Stimulated activated CD4-positive, alpha-beta T cell treated with anti-CD3 and anti-CD28 coated beads, Interleukin-2, amount 100 ng/mL, for 4 hours (primary cell): ENCODE data around the gene POLL.
A peak's percentile ranks its signal among the peaks of the same experiment; 100 is the strongest.
"Not testable (repeated sequence)": the region's sequence is repeated elsewhere in the genome, so short reads cannot be mapped to it uniquely, and the experiment has no call there.

Experiments used
- DNase-seq: peaks from one replicate; pipeline ENCODE4 v3.0.0-alpha.2; 2020; ENCODE audit warnings: low read depth

The POLL gene

DNA sequence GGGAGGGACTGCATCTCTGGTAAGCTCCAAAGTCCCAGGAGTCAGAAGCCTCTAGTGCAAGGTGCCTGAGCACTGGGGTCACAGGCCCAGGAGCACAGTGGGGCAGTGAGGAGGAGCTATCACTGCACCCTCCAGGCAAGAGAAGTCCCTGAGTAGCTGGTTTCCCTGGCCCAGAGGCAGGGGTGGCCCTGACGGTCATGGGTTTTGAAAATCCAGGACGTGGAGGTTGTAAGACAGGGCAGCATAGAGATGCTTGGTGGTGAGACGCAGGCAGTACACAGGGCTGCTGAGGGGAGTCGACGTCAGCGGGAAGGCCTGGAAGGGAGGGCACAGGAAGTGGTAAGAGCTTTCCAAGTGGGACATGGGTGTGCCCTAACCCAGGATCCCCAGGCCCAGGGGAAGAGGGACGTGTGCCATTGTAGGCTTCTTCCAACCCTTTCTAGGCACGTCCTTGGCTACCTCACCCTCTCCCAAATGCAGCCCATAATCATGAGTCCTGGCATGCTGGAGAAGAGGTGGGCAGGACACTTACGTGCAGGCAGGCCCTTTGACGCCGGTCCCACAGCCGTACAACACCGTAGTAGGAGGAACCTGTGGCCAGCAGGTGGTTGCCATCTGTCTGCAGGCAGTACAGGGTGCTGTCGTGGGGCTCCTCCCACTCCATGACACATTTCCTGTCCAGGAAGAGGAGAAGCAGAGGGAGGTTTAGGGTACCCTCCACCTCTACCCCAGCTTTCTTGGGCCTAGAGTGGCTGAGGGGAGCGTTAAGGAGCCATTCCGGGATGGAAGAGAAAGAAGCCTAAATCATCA lies 23.2 kb upstream of the POLL start:
- no peak for DNase-seq

DNA sequence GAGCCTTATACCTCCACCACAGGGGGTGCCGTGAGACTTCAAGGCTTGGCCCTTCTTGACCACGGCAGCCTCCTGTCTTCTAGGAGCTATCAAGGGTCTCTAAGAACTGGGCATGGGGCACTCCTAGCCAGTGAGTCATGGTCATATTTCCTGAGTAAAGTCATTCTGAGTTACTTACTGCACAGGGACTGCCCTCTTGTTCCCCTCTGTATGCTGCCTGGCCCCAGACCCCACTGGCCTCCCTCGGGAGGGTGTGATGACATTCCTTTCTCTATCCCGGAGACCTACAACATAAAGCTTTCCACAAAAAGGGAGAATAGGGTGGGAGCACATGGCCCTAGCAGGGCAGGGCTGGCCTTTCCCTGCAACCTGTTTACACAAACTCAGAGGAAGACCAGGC lies 21.4 kb upstream of the POLL start:
- DNase-seq: no peak

DNA sequence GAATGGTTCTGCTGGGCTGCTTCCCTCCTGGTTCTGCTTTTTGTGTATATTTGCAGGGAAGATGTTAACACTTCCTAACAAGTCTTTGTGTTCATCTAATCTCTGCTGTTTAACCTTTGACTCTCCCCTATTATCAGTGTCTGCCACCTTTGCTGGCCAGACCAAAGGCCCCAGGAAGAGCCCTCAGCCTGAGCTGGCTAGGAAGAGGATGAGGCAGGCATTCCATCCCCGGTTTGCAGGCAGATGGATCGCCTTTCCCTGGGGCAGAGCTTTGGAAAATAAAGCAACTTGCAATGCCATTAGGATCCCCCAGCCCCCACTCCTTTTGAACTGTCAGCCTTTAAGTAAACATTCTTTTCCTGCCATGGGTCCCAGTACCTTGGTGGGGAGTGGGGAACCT lies 19.1 kb upstream of the POLL start:
- no peak for DNase-seq

DNA sequence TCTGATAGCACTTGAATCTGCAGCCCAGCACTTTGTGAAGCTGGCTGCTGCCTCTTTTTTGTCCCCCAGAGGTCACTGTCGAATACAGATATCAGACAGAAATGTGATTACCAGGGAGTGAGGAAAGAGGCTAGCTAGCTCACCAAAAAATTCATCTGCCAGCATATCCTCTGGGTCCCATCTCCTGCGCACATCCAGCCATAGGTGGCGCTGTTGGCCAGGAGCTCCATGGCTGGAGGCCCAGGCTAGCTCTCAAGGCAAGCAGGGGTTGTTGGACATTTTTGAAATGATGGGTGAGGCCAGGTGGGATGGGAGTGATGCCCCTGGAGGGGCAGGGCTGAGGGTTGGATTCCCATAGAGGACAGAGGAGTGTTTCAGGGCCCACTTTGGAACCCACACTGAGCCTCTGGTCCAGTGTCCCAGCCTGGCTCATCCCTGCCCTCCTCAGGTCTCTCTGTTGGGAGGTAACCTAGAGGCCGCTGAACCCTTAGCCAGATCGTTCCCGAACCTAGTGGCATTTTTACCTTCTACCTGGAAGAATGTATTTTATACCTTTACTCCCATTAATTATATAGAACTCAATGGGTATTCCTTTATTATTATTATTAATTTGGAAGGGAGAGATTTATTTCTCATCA lies 14.8 kb upstream of the POLL start:
- peak; percentile 33 for DNase-seq

DNA sequence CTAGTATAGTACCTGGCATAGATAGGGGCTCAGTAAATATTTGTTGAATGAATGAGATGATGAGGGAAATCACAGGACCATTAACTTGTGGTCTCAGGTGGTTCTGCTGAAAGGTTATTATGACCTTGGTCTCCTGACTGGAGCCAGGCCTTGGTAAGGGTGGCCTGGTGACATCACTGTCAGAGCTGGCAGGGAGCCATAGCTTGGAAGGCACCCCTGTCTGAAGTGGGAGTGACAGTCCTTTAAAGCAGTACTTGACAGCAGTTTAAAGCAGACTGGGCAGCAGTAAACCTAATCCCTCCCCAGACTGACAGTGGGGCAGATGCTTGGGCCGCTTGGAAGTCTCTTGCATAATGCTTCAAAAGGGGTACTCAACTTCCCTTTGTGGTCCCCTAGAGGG lies 13.5 kb upstream of the POLL start:
- DNase-seq: no peak

DNA sequence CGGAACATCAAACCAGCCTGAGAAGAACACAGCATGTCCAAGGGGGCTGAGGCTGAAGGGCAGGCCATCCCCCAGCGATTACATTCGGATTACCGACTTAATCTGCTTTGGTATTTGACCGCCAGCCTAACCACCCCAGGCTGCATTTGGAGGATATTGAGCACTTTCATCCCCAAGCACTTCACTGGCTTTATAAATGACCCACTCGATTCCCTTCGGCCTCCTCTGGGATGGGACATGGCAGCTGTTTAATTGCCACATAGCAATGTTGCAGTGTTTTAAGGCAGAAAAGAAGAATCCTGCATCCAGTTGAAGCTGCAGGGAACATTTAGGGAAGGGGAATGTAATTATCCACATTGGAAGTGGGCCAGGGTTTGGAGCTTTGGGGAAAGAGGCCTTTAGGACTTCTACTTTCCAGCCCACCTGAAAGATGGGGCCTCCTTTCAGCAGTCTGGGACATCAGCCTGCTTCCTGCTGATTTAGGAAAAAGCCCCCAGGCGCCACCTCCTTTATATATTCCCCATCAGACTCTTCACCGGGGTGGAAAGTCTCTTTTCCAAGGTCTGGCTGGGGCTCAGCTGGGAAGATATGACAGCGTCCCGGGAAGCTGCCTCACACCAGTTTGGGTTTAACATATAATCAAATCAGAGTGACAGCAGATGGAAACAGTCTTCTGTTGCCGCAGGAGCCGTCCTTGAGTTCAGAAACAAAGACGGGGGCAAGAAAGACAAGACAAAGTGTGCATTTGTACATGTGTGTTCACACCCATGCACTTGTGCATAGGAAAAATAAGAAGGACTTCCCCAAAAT lies 9.2 kb upstream of the POLL start:
- DNase-seq: no peak

DNA sequence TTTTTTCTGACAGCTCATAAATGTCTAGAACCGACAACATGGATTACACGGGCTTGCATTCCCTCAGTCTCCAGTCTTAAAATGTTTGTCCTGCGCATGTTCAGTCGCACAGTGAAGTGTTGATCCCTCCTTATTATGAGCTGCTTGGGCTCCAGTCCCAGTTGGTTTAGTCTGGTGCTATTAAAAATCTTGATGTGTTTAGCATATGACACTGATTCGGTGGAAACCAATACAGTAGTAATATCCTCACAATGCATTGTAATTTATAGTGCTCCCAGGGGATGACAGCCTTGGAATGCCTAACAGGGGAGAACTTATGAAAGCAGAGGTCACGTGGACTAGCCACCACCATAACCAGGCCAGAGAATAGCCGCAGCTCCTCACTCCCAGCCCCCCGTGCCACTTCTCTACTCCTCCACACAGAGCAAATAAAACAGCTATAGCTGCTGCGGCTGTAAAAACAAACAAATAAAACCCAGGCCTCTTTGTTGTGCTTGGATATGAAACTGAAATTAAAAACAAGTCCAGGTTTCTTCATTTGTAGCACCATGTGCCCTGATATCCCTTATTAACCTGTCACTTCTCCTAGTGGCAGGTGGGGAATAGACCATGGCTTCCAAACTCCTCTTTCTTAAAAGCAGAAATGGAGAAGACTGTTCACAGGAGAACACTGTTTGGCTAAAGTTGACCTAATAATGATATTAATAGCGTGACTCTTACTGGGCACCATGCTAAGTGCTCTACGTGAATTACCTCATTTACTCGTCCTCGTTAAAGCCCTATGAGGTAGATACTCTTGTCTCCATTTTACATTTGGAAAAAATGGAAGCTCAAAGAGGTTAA lies 7.8 kb upstream of the POLL start:
- DNase-seq: no peak

DNA sequence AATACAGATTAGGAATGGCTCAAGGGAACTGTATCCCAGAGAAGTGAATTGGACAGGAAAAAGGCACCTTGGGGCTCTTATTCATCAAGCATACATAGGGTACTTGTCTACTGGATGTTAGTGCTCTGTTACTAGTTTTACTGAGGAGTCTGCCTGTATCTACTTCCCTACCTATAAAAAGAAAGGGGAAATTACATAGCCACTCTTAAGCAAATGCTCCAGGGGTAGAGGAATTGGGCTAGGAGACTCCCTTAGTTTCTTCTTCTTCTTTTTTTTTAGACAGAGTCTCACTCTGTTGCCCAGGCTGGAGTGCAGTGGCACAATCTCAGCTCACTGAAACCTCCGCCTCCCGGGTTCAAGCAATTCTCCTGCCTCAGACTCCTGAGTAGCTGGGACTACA lies 5.3 kb upstream of the POLL start:
- not testable (repeated sequence) for DNase-seq

DNA sequence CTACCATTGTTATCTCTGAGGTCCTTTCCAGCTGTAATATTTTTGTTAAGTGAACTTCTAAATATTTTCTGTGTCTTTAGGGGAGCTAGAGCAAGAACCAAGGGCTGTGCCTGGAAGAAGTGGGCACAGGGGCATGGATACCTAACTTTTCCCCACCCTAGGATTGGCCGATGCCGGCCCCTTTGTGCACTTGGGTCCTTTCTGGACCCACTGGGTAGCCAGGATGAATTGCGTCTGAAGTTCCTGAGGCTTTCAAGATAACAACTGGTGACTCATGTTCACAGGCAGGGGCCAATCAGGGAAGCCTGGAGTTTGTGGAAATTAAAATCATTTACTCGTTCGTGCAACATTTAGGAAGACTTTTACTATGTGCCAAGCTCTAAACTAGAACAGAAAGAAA lies 822 bp upstream of the POLL start:
- DNase-seq: no peak

DNA sequence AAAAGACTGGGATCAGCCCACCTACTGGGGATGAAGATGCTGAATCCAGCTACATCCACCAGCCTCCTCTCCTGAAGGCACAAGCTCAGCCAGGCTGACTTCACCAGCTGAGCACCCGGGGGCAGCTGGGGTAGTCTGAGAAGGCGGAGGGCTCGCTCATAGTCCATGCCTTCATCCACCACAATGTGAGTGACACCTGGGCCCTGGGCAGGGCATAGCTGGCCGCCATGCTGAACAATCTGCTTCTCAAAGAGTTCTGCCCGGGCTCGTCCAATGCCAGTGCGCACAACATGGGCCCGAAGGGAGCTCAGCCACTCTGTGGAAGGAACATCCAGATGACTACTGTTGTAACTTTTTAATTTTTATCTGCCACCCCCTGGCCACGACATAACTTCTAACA lies 2.2 kb downstream of the POLL start:
- DNase-seq: no peak

DNA sequence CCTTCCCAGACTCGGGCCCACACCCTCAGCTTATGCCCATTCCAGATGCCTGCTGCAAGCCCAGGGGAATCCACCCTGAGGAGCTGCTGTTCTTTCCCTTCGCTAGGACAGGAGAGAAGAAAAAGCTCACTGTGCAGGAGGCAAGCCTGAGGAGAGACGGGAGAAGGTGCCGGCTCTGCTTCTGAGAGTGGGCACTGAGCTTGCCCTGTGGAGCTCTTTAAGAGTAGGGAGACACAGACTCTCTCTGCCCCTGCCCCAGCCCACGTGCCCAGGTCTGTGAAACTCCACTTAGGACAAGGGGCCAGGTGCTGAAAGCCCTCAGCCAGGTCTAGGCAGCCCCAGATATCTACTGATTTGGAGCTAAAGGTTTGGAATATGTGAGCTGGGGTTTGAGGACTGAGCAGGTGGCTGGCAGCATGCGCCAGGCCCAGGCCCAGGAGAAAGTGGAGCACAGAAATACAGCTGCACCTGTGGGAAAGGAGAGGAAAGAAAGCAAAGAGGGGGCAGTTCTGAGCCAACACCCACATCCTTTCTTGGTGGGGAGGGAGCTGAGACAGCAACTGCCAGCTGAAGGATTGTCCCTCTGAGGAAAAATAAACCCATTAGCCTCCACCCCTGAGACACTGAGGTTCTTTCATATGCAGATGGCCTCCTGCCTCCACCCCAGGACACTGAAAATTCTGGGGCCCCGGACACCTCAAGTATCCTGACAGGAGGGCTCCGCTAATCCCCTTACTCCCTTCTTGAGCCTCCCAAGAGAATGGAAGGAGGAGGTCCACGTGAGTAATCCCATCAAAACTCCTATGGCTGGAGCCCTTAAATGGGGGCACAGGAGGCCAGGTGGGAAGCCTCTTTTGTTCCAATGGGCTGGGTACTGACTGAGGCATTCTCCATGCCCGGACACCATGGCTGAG lies 7.3 kb downstream of the POLL start:
- DNase-seq: no peak

DNA sequence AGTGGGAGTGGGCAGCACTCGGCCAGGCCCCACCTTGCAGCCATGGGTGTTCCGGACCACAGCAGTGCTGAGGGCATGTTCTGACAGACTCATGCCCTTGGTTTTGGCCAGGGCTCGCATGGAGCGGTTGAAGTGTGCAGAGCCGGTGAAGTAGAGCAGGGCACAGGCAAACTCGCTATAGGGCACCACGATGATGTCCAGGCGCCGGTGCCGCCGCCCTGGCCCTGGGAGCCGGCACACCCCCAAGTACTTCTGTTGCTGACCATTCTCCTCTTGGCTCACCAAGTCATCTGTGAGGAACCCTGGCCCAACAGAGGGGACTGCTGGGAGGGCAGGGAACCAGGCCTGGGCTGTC lies 8.6 kb downstream of the POLL start:
- DNase-seq: no peak

DNA sequence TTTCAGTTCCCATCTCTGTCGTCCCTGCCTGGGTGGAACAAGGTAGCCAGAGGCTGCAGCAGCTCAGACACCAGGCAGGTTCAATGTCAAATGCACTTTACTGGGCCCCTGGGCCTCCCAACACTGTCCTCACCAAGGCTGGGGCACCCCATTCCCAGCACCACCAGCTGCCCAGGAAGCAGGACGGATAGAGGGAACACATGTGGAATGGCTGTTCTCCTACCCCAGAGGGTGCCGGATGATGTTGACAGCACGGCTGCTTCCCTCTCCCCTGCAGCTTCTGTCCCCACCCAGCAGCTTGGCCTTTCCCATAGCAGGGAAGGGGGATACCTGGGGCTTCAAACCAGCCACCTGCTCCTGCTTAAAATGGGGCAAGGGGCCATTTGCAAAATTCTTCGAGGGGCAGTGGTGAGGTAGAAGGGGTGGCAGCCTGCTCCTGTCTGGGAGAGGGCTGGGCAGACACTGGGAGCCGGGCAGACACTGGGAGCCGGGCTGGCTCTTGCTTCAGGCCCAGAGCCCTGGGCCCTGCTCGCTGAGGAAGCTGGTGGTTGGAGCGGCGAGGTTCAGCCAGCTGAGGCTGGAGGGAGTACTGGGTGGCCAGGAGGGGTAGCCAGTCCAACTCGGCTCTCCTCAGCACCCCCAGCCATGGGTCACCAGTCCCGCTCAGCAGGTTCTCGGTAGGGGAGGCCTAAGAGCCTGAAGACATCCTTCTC lies 9.1 kb downstream of the POLL start:
- DNase-seq: no peak

DNA sequence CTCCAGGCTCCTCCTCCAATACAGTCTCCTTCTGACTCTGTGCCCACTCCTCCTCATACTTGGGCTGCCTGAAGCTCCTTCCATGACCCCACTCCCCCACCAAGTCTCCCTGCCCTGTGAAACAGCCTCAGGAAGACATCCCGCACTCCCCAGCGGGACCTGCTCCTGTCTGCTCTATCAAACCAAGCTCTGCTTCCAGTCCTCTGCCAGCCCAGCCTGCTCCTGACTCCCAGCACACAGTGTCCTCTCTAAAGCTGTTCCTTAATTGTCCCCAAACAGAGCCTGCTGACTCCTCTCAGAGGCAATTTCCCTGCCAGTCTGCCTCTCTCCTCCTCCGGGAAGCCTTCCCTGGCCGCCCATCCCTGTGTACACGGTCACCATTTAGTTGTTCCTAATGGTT lies 9.9 kb downstream of the POLL start:
- no peak for DNase-seq

DNA sequence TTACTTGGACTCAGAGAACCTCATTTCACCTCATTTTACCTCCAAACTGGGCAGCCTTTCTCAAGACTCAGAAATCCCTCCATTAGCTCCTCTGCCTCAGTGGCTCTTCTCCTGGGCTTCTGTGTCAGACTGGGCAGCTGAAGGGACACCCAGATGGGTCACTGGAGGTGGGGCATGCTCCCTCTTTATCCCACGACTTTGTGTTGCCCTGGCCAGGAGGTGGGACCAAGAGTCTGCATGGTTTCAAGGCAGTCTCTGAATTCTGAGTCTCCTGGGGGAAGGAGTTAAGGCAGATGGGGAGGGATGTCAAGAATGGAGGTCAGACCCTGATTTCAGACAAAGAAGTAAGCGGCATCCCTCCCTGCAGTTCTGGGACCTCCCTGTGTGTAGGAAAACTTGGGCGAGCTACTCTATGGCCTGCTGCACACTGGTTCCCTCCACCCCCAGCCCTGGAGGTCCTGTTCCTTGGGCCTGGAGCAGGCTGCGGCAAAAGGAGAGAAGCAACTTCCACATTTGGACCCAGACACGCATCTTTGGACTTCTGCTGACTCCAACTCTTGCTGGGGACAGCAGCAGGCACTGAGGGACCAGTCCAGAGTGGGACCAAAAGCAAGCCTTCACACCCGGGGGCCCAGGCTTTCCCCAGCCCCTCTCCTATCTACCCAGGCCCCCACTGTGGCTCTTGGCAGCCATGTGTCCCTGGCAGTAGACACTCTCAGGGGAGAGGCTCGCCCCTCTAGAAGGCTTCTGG lies 10.8 kb downstream of the POLL start:
- no peak for DNase-seq

DNA sequence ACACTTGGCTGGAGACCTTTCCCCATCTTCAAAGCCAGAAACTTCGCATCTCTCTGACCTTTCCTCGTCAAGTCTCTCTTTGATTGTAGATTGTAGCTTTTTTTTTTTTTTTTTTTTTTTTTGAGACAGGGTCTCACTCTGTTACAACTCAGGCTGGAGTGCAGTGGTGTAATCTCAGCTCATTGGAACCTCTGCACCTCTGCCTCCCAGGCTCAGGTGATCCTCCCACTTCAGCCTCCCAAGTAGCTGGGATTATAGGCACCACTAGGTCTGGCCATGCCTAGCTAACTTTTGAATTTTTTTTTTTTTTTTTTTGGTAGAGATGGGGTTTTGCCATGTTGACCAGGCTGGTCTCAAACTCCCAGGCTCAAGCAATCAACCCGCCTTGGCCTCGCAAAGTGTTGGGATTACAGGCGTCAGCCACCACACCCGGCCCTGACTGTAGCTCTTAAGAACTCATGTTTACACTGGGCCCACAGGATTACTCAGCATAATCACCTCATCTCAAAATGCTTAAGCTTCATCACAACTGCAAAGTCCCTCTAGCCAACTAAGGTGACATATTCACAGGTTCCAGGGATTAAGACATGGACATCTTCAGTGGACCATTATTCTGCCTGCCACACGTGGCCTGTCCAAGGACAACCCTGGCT lies 11.7 kb downstream of the POLL start:
- DNase-seq: no peak

DNA sequence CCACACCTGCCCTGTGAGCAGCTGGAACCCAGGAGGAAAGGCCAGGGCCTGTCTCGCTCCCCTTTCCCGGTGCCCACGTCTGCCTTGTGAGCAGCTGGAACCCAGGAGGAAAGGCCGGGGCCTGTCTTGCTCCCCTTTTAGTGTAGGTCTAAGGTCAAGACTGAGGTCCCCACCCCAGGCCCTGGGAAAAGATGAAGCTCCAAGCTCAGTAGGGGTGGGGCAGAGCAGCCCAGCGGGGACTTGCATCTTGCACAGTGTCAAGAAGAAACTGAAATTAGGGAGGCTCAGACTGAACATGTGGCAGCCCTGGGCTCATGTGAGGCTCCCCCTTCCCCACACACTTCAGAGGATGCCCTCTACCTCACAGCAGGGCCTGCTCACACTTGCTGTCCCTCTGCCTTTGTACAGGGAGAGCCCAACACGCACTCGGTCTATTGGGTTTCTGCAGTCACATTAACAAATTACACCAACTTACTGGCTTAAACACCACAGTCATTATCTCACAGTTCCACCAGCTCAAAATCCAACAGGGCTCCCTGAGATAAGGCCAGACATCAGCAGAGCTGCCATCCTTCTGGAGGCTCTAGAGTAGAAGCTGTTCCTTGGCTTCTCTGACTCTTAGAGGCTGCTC lies 12.4 kb downstream of the POLL start:
- DNase-seq: no peak

DNA sequence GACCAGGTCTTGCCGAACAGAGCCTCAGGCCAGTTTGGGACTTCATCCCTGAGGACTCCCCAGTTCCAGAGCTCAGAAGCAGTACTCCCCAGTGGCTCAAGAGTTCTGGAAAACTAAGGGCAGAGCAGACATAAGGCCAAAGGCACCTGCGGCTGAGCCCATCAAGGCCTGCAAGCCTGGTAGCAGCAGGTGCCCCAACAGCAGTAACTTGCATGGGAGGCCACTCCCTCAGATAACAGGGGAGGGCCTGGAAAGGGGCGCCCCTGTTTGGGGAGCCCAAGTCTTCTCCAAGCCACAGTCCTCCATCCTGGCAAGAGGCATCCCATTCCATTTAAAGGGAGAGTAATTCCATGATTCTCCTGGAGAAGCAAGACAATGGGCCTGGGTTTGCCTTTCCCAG lies 13.0 kb downstream of the POLL start:
- DNase-seq: no peak
